HG02973 (cell line): ENCODE measurements around the gene SLC29A3.
"Not testable (repeated sequence)": the region's sequence is repeated elsewhere in the genome, so short reads cannot be mapped to it uniquely, and the experiment has no call there.

Source experiments
- ATAC-seq: cut with Tn5 transposase; IDR thresholded peaks from one replicate; pipeline ENCODE4 v1.9.1; 2021; ENCODE audit warnings: moderate library complexity; ENCODE audit not compliant: unreplicated experiment

SLC29A3 gene

DNA sequence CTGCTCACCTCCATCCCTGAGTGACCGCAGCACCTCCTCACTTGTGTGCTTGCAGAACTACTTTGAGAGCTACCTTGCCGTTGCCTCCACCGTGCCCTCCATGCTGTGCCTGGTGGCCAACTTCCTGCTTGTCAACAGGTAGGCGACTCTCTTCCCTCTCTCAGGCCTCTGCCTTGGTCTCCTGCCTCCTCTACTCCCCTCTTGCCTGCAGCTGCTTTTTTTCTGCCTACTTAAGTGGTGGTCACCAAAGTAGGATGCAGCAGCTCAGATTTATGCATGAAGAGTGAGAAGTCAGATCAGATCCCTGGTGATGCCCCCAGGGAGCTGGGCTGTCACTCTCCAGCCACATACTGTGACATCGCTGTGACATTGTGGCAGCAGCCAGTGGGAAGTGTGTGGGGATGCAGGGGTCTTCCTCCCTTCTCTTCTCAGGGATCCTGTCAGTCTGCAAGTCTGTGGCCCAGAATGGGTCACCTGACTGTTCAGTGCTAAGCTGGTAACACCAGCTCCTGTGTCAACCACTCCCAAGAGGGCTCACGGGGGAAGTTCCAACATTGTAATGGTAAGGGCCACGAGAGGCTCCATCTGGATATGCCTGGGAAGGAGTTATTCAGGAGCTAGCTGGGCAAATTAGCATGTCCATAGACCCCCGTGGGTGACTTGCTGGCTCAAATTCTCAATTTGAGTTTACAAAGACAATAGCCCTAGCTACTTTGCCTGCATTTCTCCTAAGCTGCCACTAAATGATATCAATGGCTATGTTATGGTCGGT lies 25.3 kb downstream of the SLC29A3 start:
- no peak for ATAC-seq

DNA sequence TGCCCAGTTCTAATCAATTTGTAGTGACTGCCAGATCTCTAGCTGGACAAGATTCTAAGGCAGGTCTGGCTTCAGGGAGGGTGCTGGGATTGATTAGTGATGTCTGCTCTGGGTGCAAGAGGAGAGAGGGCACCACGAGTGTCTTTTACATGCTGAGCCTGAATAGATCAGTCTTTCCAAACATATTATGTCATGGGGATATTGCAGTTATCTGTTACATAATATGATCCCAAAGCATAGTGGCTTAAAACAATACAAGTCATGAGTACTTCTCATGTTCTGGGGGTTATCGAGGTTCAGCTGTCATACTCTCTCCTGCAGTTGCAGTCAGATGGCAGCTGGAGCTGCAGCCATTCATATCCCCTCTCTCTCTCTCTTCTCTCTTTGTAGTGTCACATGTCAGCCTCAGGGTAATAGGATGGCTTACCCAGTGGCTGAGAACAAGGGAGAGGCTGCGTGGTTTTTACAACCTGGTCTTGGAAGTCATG lies 26.0 kb downstream of the SLC29A3 start:
- ATAC-seq: no peak

DNA sequence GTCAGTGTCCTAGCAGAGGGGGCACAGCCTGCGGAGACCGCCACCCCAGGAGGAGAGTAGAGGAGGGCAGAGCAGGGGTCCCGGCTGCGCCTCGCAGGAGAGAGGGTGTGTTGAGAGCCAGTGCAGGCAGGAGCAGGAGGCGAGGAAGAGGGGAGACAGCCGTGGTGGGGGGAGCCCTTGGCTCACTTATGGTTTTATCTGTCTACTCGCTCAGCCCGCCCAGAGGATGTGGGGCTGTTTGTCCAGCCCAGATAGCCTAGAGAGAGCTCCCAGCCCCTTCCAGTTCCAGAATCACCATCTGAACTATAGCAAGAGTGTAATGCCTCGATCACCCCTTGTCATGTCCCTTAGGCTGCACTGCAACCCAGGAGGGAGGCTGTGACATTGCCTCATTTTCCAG lies 26.6 kb downstream of the SLC29A3 start:
- no peak for ATAC-seq

DNA sequence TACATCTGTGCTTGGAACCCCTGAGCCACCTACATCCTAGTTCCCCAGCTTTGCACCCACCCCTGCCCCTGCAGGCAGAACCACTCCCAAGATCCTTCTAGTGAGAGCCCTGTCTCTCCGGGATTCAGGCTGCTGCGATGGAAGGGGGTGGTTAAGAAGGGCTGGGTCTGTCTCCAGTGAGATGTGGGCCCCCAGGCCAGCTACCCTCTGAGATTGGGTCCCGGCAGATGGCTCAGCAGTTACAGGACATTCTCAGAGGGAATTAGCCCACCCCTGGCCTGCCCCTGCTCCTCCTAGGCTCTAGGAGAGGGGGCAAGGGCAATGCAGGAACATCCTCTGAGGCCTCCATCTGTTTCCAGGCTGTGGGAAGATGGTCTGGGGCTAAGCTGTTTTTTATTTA lies 27.7 kb downstream of the SLC29A3 start:
- no peak for ATAC-seq

GRCh38 chr10:71347587-71348395 lies 28.7 kb downstream of the SLC29A3 start:
- ATAC-seq: no peak

GRCh38 chr10:71348850-71349249 lies 29.8 kb downstream of the SLC29A3 start:
- no peak for ATAC-seq

DNA sequence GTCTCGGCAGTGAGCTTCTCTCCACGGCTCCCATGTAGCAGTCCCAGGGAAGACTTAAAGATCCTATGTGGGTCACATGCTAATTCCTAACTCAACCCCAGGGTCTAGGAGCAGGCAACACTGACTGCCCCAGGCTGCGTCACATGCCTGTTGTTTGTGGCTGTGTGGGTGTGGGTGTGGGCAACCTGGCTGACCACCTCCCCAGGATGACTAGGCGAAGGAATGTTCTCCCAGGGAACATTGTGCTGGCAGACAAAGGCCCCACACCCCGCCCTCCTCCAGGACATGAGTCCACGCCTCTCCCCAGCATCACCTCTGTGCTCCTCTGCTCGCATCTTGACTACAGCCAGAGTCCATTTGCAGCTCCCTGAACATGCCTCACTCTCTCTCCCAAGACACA lies 30.3 kb downstream of the SLC29A3 start:
- no peak for ATAC-seq

- ATAC-seq: no peak
Measured at GRCh38 chr10:71351087-71351486, 32.0 kb downstream of the SLC29A3 start.

DNA sequence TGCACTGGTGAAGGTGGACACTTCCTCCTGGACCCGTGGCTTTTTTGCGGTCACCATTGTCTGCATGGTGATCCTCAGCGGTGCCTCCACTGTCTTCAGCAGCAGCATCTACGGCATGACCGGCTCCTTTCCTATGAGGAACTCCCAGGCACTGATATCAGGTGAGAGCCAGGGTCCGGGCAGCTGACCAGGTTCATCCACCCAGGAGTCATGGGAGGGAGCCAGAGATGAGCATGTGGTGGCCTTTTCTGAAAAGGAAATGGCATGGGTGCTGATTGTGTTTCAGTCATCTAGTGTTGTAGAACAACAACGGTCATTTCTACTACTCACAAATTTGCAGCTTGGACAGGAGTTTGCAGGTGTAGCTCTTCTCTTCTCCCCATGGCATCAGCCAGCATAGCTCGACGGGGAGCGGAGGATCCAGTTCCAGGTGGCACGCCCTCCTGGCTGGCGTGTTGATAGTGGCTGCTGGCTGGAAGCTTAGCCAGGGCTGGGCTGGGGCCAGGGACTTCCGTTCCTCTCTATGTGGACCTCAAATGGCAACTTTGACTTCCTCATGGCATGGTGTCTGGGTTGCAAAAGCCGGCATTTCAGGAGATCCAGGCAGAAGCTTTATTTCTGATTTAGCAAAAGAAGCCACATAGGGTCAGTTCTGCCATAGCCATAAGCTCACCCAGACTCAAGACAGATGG lies 32.7 kb downstream of the SLC29A3 start:
- ATAC-seq: no peak

- ATAC-seq: no peak
Measured at GRCh38 chr10:71353639-71354038, 34.6 kb downstream of the SLC29A3 start.

DNA sequence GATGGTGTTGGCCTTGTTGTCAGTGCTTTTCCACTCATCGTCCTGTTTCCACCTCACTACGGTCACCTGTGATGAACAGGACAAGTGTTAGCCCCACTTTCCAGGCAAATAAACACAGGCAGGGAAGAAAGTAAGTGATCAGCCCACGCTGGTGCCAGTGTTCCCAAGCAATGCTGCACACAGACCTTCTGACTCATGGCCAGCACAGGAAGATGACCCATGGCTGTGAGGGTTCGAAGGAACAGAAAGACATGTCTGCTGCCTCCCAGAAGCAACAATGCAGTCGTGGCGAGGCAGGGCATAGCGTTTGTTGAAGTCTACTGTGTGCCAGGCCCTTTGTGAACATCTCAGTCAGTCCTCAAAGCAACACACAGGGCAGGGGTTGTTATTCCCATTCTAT lies 35.7 kb downstream of the SLC29A3 start:
- no peak for ATAC-seq

DNA sequence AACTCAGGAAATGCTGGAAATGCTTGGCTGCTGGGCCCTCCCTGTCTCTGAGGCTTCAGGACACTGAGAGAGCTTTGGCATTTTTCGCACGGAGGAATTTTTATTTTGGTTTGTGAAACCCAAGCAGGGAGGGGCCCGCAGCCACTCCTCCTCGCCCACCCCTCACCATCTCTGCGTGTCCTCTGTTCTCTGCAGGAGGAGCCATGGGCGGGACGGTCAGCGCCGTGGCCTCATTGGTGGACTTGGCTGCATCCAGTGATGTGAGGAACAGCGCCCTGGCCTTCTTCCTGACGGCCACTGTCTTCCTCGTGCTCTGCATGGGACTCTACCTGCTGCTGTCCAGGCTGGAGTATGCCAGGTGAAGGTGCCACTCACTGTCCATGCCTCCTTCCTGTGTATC lies 36.8 kb downstream of the SLC29A3 start:
- ATAC-seq: no peak

- ATAC-seq: no peak
Measured at GRCh38 chr10:71357792-71358265, 38.8 kb downstream of the SLC29A3 start.

GRCh38 chr10:71358277-71358676 lies 39.2 kb downstream of the SLC29A3 start:
- ATAC-seq: no peak

- ATAC-seq: not testable (repeated sequence)
Measured at GRCh38 chr10:71358906-71359305, 39.8 kb downstream of the SLC29A3 start.

DNA sequence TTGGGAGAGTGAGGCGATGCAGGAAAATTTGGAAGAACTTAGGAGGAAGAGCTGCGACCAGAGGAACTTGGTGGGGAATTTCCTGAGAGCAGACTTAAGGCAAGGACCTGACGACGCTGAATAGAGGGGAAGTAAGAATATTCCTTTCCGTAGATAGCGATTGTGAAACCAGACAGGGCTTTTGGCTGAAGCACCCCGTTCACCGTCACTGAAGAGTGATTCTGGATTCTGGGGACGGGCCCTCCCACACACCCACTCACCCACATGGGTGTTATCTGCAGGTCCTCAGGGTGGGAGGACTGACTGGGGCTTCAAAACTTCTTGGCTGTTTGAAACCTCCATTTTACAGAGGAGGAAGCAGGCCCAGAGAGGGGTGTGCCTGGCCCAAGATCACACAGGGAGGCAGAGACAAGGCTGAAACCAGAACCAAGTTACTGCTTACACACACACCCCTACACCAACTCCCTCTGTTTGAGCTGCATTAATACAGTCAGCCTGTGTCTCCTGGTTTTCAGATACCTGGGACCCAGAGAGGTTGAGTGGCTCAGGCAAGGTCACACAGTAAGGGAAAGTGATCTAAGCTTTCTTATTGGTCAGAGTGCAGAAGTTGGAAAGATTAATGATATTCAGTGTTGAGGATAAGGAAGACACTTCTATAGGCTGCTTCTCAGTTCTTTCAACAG lies 40.4 kb downstream of the SLC29A3 start:
- no peak for ATAC-seq

GRCh38 chr10:71360735-71361134 lies 41.7 kb downstream of the SLC29A3 start:
- ATAC-seq: no peak

GRCh38 chr10:71361581-71361980 lies 42.5 kb downstream of the SLC29A3 start:
- no peak for ATAC-seq

- no peak for ATAC-seq
Measured at GRCh38 chr10:71362141-71362540, 43.1 kb downstream of the SLC29A3 start.

GRCh38 chr10:71363936-71364335 lies 44.9 kb downstream of the SLC29A3 start:
- ATAC-seq: no peak

GRCh38 chr10:71365366-71365765 lies 46.3 kb downstream of the SLC29A3 start:
- no peak for ATAC-seq
